Esophagus squamous epithelium (tissue), 5 donors: ENCODE measurements around the gene FAM20C. TPM values are rescaled to one million over a fixed set of nuclear protein-coding genes. Genes with fewer than 3 reads are reported as not detected.

Experiments
- DNase-seq: peaks from one replicate; lab custom pipeline; 2025; lab: John Stamatoyannopoulos, UW
- H3K27ac ChIP-seq, 4 donors: fragments of 200-600 bp; sonication (generic); one replicate each; pipeline ENCODE4 v1.5.1; 2016 to 2019; ENCODE audit warnings: mild to moderate bottlenecking in 1 of 4
- H3K27me3 ChIP-seq, 4 donors: fragments of 200-600 bp; sonication (generic); 1 replicate in 3 of 4; 2 replicates in 1 of 4; pipeline versions ENCODE4 v1.5.1 to v1.6.0; 2017 to 2021; ENCODE audit warnings: antibody characterized with exemption in 1 of 4
- H3K36me3 ChIP-seq, 3 donors: fragments of 200-600 bp; sonication (generic); one replicate each; pipeline ENCODE4 v1.5.1; 2016 to 2019
- H3K4me1 ChIP-seq, 3 donors: fragments of 200-600 bp; sonication (generic); one replicate each; pipeline ENCODE4 v1.5.1; 2017 to 2019
- H3K4me3 ChIP-seq, 4 donors: fragments of 200-600 bp; sonication (generic); 1 replicate in 3 of 4; 2 replicates in 1 of 4; pipeline ENCODE4 v1.5.1; 2016 to 2019; ENCODE audit warnings: mild to moderate bottlenecking in 2 of 4, moderate library complexity in 1 of 4
- H3K9me3 ChIP-seq, 3 donors: fragments of 200-600 bp; sonication (generic); one replicate each; pipeline ENCODE4 v1.5.1; 2016 to 2019
- CTCF ChIP-seq, 6 experiments: fragments of 450-650 bp in 4 of 6; fragments of 200-600 bp in 2 of 6; sonication (generic) in 2 of 6; IDR thresholded peaks; one replicate each; pipeline ENCODE4 v1.5.1; 2016 to 2019; ENCODE audit warnings: antibody characterized with exemption in 6 of 6, mild to moderate bottlenecking in 4 of 6, moderate library complexity in 4 of 6
- POLR2A ChIP-seq, 4 donors: fragments of 450-650 bp; IDR thresholded peaks; one replicate each; pipeline ENCODE4 v1.6.1; 2017; ENCODE audit warnings: antibody characterized with exemption in 4 of 4, mild to moderate bottlenecking in 4 of 4, moderate library complexity in 3 of 4
- WGBS, 2 donors: methylation state at CpG; one replicate each; pipeline ENCODE4 v1.1.5; 2018; 5-methylcytosine and 5-hydroxymethylcytosine counted together
- intact Hi-C: fragments of 100-400 bp; cut with DNase I; formaldehyde crosslinking; loops from one replicate; pipeline ENCODE4 v1.15.0; 2022
- total RNA-seq, 4 donors: library from RNA; depleted of rRNA; stranded (reverse); fragments of >200 nt; gene quantifications; one replicate each; pipeline ENCODE4 v1.1.0, GENCODE V29; 2016
- donor health status: DM: yes; HTN: yes; CAD: no.

Gene FAM20C
- total RNA-seq, 4 donors from 2014 or later, result 8.5 to 16.0 (median 13.7) TPM

- TF ChIP-seq POLR2A (IDR thresholded peaks at IDR 0.05) (no peak), CTCF (IDR thresholded peaks at IDR 0.05) (no peak)
- Histone ChIP-seq H3K36me3 (no peaks in the 10 kb centered on the region), H3K9me3 (no peaks in the 10 kb centered on the region), H3K27me3 (peaks cover 0 to 39% (median 0%) of the 10 kb centered on the region in 4 donors), H3K4me1 (peaks cover 0 to 4% (median 0%) of the 10 kb centered on the region in 3 donors), H3K4me3 (no peak overlapping the region), H3K27ac (no peak overlapping the region)
- DNase-seq, result no peak
- 83 to 84% methylated on average over 10 to 13 of the region's 13 CpGs for WGBS, 2 donors
- intact Hi-C loops, result no loop called here
Observed at GRCh38 chr7:300546-301290, 108.3 kb downstream of the FAM20C start.

- Histone ChIP-seq H3K27ac (no peak overlapping the region), H3K4me3 (no peak overlapping the region), H3K4me1 (no peaks in the 10 kb centered on the region), H3K36me3 (no peaks in the 10 kb centered on the region), H3K27me3 (peaks cover 0 to 35% (median 0%) of the 10 kb centered on the region in 4 donors), H3K9me3 (no peaks in the 10 kb centered on the region)
- intact Hi-C loops, result no loop called here
- WGBS, 2 donors, result 81% methylated on average over 15 to 20 of the region's 34 CpGs
- no peak for TF ChIP-seq POLR2A (IDR thresholded peaks at IDR 0.05)
- TF ChIP-seq CTCF (IDR thresholded peaks at IDR 0.05), result no peak
- no peak for DNase-seq
Observed at GRCh38 chr7:301291-302053, 109.1 kb downstream of the FAM20C start.

GRCh38 chr7:302054-302992, 110.0 kb downstream of the FAM20C start:
- Histone ChIP-seq H3K4me3 (no peak overlapping the region), H3K4me1 (no peaks in the 10 kb centered on the region), H3K27ac (no peak overlapping the region), H3K27me3 (peaks cover 0 to 34% (median 0%) of the 10 kb centered on the region in 4 donors), H3K36me3 (no peaks in the 10 kb centered on the region), H3K9me3 (no peaks in the 10 kb centered on the region)
- no peak for TF ChIP-seq POLR2A (IDR thresholded peaks at IDR 0.05)
- no peak for TF ChIP-seq CTCF (IDR thresholded peaks at IDR 0.05)
- 88 to 97% methylated on average over 7 to 9 of the region's 18 CpGs for WGBS, 2 donors
- no peak for DNase-seq
- intact Hi-C loops, result no loop called here

- no peaks in the 10 kb centered on the region for H3K4me1 ChIP-seq
- H3K36me3 ChIP-seq, result no peaks in the 10 kb centered on the region
- intact Hi-C loops, result no loop called here
- no peak for DNase-seq
- TF ChIP-seq CTCF (IDR thresholded peaks at IDR 0.05), result no peak
- no peak for TF ChIP-seq POLR2A (IDR thresholded peaks at IDR 0.05)
- 83 to 87% methylated on average over 8 to 9 of the region's 11 CpGs for WGBS, 2 donors
- no peak overlapping the region for H3K27ac ChIP-seq
- H3K27me3 ChIP-seq, result peaks cover 0 to 27% (median 0%) of the 10 kb centered on the region in 4 donors
- H3K4me3 ChIP-seq, result no peak overlapping the region
- peaks cover 0 to 10% (median 0%) of the 10 kb centered on the region in 3 donors for H3K9me3 ChIP-seq
Observed at GRCh38 chr7:303425-303824, 111.1 kb downstream of the FAM20C start.
